Measurements from ENCODE around the gene MOB2. TPM values are rescaled to one million over a fixed set of nuclear protein-coding genes. Genes with fewer than 3 reads are reported as not detected.

MOB2 gene
- total RNA-seq, 2 donors from 2014 or later, result 39.3 to 46.5 TPM

DNA sequence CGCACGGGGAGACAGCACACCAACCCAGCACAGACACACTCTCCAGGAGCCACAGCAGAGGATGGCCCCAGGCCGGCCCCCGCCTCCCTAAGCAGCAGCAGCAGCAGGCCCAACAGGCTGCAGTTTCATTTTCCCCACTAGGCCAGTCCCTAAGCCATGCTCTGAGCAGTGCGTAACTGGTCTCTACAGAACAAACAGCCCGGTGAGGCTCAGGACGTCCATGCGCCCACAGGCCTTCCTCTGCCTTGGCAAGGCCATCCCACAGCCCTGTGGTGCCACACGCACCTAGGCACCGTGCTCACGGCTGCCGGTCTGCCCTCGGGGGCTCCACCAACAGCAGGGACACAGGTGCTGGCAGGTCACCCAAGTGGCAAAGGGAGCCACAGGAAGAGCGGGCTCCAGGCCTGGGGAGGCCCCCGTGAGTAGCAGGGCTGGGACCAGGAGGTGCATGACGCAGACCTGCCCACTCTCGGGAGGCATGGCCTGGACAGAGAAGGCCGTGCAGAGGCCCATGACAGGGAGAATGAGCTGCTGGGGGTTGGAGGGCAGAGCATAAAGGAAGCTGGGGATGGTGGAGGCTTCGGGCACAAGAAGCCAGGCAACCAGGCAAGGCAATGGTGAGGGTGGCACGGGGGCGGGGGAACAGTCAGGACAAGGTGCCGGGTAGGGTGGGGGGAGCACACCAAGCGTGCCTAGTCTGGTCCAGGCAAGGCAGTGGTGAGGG lies 1.4 kb upstream of the MOB2 start:
- intact Hi-C loops (cut with DNase I), result loop anchor here (2.0 kb wide), 1 partner anchor 27 kb away; no protein-coding TSS in a partner anchor
- WGBS, result 65% methylated on average over 23 of the region's 23 CpGs
- H3K4me3 ChIP-seq, result no peak overlapping the region
- DNase-seq (ENCODE audit: low spot score), result no peak
- H3K9me3 ChIP-seq, result no peaks in the 10 kb centered on the region
- TF ChIP-seq POLR2A (IDR thresholded peaks at IDR 0.05) (no peak), POLR2AphosphoS5 (IDR thresholded peaks at IDR 0.05) (no peak)
- TF ChIP-seq, protein P1, sequence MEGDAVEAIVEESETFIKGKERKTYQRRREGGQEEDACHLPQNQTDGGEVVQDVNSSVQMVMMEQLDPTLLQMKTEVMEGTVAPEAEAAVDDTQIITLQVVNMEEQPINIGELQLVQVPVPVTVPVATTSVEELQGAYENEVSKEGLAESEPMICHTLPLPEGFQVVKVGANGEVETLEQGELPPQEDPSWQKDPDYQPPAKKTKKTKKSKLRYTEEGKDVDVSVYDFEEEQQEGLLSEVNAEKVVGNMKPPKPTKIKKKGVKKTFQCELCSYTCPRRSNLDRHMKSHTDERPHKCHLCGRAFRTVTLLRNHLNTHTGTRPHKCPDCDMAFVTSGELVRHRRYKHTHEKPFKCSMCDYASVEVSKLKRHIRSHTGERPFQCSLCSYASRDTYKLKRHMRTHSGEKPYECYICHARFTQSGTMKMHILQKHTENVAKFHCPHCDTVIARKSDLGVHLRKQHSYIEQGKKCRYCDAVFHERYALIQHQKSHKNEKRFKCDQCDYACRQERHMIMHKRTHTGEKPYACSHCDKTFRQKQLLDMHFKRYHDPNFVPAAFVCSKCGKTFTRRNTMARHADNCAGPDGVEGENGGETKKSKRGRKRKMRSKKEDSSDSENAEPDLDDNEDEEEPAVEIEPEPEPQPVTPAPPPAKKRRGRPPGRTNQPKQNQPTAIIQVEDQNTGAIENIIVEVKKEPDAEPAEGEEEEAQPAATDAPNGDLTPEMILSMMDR (IDR thresholded peaks at IDR 0.05), result no peak
- H3K36me3 ChIP-seq, result no peaks in the 10 kb centered on the region
- peaks cover 10% of the 10 kb centered on the region for H3K4me1 ChIP-seq (replicated peaks)
- H3K27me3 ChIP-seq (replicated peaks; ENCODE audit: insufficient read depth), result no peaks in the 10 kb centered on the region
- peak overlapping the region in 1 of 2 donors; percentile 41 for H3K27ac ChIP-seq

DNA sequence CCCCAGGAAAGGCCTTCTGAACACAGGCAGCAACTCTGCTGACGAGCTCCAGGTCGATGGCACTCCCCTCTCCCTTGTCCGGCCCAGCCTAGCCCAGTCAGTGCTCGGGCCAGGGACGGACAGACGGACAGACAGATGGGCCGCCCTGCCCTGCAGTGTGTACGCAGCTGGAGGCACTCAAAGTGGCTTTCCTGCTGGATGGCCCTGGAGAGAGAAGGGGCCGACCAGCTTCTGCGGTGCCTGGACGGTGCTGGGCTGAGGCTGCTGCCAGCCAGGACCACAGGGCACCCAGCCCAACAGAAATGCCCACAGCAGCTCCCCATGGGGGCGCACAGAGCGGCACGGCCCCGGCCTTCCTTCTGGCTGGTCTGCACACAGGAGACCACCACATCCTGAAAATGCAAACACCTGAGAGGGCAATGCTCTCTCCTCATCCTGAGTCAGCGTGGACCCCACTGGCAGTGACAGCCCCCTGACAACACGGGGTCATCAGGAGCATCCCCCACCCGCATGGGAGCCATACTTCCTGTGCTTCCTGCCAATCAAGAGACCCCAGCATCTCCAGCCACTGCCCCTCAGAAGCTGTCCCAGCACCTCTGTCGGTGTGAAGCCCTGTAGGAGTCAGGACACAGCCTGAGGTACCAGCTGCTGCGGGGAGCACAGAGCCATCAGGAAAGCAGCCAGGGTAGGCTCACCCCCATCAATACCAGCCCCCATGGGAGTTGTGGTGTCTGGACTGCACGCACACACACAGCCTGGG lies 692 bp upstream of the MOB2 start:
- no peak overlapping the region for H3K4me3 ChIP-seq
- peaks cover 10% of the 10 kb centered on the region for H3K4me1 ChIP-seq (replicated peaks)

DNA sequence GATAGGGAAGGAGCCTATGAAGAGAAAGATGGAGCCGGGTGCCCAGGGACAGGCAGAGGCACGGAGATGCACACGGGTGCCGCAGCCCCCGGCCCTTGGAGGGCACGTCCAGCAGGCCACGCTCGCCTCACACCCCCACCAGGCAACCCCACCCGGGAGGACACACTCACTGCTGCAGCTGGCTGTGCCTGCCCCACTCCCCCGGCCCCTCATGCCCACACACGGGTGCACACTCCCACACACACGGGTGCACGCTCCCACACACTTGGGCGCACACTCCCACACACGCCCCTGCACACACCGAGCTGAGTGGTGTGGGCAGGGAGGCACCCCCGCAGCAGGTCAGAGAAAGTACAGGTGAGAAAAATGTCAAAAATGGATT lies 1.1 kb downstream of the MOB2 start:
- Histone ChIP-seq H3K27ac (peak overlapping the region; percentile 27 to 41), H3K36me3 (no peaks in the 10 kb centered on the region), H3K4me1 (replicated peaks) (peaks cover 10% of the 10 kb centered on the region), H3K27me3 (replicated peaks; ENCODE audit: insufficient read depth) (no peaks in the 10 kb centered on the region), H3K4me3 (peak overlapping the region; percentile 8 to 9), H3K9me3 (no peaks in the 10 kb centered on the region)
- TF ChIP-seq, protein P1 (IDR thresholded peaks at IDR 0.05), result no peak
- TF ChIP-seq POLR2AphosphoS5 (IDR thresholded peaks at IDR 0.05), result no peak
- no peak for TF ChIP-seq POLR2A (IDR thresholded peaks at IDR 0.05)
- no peak for DNase-seq (ENCODE audit: low spot score)
- intact Hi-C loops (cut with DNase I), result no loop called here
- 72% methylated on average over 17 of the region's 17 CpGs for WGBS

More for the DNA sequence above, 692 bp upstream of the MOB2 start:
- WGBS, result 61% methylated on average over 21 of the region's 21 CpGs
- Histone ChIP-seq H3K36me3 (no peaks in the 10 kb centered on the region), H3K27ac (peak overlapping the region in 1 of 2 donors; percentile 41), H3K9me3 (no peaks in the 10 kb centered on the region), H3K27me3 (replicated peaks; ENCODE audit: insufficient read depth) (no peaks in the 10 kb centered on the region)
- TF ChIP-seq, protein P1 (IDR thresholded peaks at IDR 0.05), result no peak
- TF ChIP-seq POLR2AphosphoS5 (IDR thresholded peaks at IDR 0.05) (no peak), POLR2A (IDR thresholded peaks at IDR 0.05) (no peak)
- no peak for DNase-seq (ENCODE audit: low spot score)
- intact Hi-C loops (cut with DNase I), result loop anchor here (2.0 kb wide), 1 partner anchor 28 kb away; no protein-coding TSS in a partner anchor

DNA sequence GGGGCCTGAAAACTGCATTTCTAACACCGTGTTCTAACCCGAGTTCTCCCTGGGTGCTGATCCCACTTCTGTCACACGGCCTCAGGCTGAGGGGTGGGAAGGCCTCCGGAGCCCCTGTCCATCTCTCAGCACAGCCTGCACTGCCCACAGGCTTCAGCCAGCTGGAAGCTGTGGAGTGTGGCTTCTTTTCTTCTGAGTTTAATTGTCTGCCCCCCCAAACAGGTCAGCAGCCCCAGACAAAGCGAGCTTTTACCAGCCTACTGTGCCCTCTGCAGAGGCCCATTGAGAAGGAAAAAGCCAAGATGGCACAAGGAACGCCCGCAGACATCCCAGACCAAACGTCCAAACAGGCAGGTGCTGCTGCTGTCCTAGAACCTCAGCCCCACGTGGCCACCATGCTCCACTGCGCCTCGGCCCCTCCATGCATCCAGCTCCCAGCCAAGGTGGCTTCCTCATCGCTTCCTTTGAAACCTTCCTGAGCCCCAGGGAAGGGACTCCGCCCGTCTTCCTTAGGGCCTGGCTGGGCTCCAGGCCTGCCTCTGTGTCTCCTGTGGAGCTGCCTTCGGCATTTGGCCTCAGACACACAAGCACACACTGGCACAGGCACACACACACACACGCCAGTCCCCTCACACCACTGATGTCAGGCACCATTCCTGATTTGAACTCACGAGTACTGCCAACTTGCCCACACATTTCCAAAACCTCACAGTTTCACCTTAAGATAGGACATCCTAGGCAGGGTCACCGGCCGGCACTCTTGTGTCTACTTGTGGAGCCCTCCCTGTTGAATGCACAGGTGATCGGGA lies 1.7 kb downstream of the MOB2 start:
- no peak for DNase-seq (ENCODE audit: low spot score)
- no peaks in the 10 kb centered on the region for H3K36me3 ChIP-seq
- peaks cover 10% of the 10 kb centered on the region for H3K4me1 ChIP-seq (replicated peaks)
- no peaks in the 10 kb centered on the region for H3K27me3 ChIP-seq (replicated peaks; ENCODE audit: insufficient read depth)
- TF ChIP-seq POLR2AphosphoS5 (IDR thresholded peaks at IDR 0.05) (no peak), POLR2A (IDR thresholded peaks at IDR 0.05) (no peak)
- TF ChIP-seq, protein P1 (IDR thresholded peaks at IDR 0.05), result no peak
- intact Hi-C loops (cut with DNase I), result no loop called here
- 59% methylated on average over 20 of the region's 20 CpGs for WGBS
- H3K27ac ChIP-seq, result peak overlapping the region; percentile 12 to 27
- H3K4me3 ChIP-seq, result no peak overlapping the region
- H3K9me3 ChIP-seq, result no peaks in the 10 kb centered on the region

Measured in prostate gland (tissue), 2 donors.